SK-N-SH (cell line): ENCODE results near the gene ADGRG7. TPM values are rescaled to one million over a fixed set of nuclear protein-coding genes. Genes with fewer than 3 reads are reported as not detected.

ENCODE experiments used
- CTCF ChIA-PET: fragments of 300-600, 350-600 bp; formaldehyde crosslinking; extraction: SDS; loops from one replicate; lab custom pipeline; 2021; lab: Yijun Ruan, JAX
- POLR2A ChIA-PET: fragments of 350-600 bp; sonication (Branson Sonifier 250); formaldehyde crosslinking; extraction: SDS; loops from one replicate; lab custom pipeline; 2020; ENCODE audit warnings: antibody characterized with exemption, inconsistent platforms; lab: Yijun Ruan, JAX
- DNase-seq: peaks from one replicate; pipeline ENCODE4 v3.0.0; 2012
- H2AFZ ChIP-seq: fragments of 200-600 bp; sonication (generic); 2 replicates; pipeline ENCODE4 v1.8.1; 2016; ENCODE audit warnings: antibody characterized with exemption, mild to moderate bottlenecking, low read depth
- H3F3A ChIP-seq: fragments of 200-600 bp; sonication (generic); replicated peaks from 2 replicates; pipeline ENCODE3; 2016; ENCODE audit warnings: antibody characterized with exemption, mild to moderate bottlenecking; ENCODE audit not compliant: insufficient read depth
- H3K27ac ChIP-seq, 2 experiments: fragments of 200-500 bp in 1 of 2; fragments of 200-600 bp in 1 of 2; sonication (Bioruptor generic) in 1 of 2; sonication (generic), shearing (Covaris generic) in 1 of 2; 2 replicates each; pipeline versions ENCODE4 v1.5.1 to v1.6.1; 2014 to 2016; ENCODE audit warnings: low read depth in 2 of 2, inconsistent platforms in 1 of 2, low read length in 1 of 2, mild to moderate bottlenecking in 1 of 2, mixed read lengths in 1 of 2
- H3K27me3 ChIP-seq: fragments of 200-600 bp; sonication (generic), shearing (Covaris generic); 2 replicates; pipeline ENCODE4 v1.6.1; 2016; ENCODE audit warnings: mixed run types; ENCODE audit not compliant: insufficient read depth
- H3K36me3 ChIP-seq, 2 experiments: fragments of 200-500 bp in 1 of 2; fragments of 200-600 bp in 1 of 2; sonication (Bioruptor generic) in 1 of 2; sonication (generic) in 1 of 2; replicated peaks in 1 of 2; 2 replicates each; pipeline versions ENCODE3 to v1.5.1; 2014 to 2016; ENCODE audit warnings: low read length in 1 of 2, mild to moderate bottlenecking in 1 of 2; ENCODE audit not compliant: insufficient read depth in 2 of 2, control insufficient read depth in 1 of 2
- H3K4me1 ChIP-seq, 2 experiments: fragments of 200-500 bp in 1 of 2; fragments of 200-600 bp in 1 of 2; sonication (Bioruptor generic) in 1 of 2; sonication (generic), shearing (Covaris generic) in 1 of 2; 2 replicates each; pipeline versions ENCODE4 v1.5.1 to v1.6.1; 2014 to 2016; ENCODE audit warnings: low read depth in 1 of 2, low read length in 1 of 2, mixed run types in 1 of 2; ENCODE audit not compliant: insufficient read depth in 2 of 2, control insufficient read depth in 1 of 2
- H3K4me2 ChIP-seq: fragments of 200-600 bp; sonication (generic), shearing (Covaris generic); 2 replicates; pipeline ENCODE4 v1.6.1; 2017; ENCODE audit warnings: mixed run types
- H3K4me3 ChIP-seq, 2 experiments: fragments of 200-500 bp in 1 of 2; fragments of 200-600 bp in 1 of 2; sonication (Bioruptor generic) in 1 of 2; sonication (generic), shearing (Covaris generic) in 1 of 2; 2 replicates each; pipeline versions ENCODE4 v1.5.1 to v1.8.1; 2014 to 2016; ENCODE audit warnings: low read depth in 2 of 2, inconsistent platforms in 1 of 2, low read length in 1 of 2, mild to moderate bottlenecking in 1 of 2, mixed read lengths in 1 of 2, moderate library complexity in 1 of 2
- H3K79me2 ChIP-seq: fragments of 200-600 bp; sonication (generic); 2 replicates; pipeline ENCODE4 v1.8.1; 2017; ENCODE audit warnings: mild to moderate bottlenecking; ENCODE audit not compliant: insufficient read depth
- H3K9ac ChIP-seq: fragments of 200-600 bp; sonication (generic); 2 replicates; pipeline ENCODE4 v1.6.1; 2017; ENCODE audit warnings: mixed run types
- H3K9me2 ChIP-seq: fragments of 200-600 bp; sonication (generic); 2 replicates; pipeline ENCODE4 v1.6.1; 2017; ENCODE audit warnings: mixed run types
- H3K9me3 ChIP-seq: fragments of 200-600 bp; sonication (generic); 2 replicates; pipeline ENCODE4 v1.6.1; 2017; ENCODE audit warnings: mixed run types, mild to moderate bottlenecking, moderate library complexity
- H4K20me1 ChIP-seq: fragments of 200-600 bp; sonication (generic); 2 replicates; pipeline ENCODE4 v1.6.1; 2017; ENCODE audit warnings: mild to moderate bottlenecking, mixed run types; ENCODE audit not compliant: insufficient read depth
- CHD2 ChIP-seq: fragments of 150-350 bp; IDR thresholded peaks from 2 replicates; pipeline ENCODE4 v1.6.1; 2018; ENCODE audit warnings: low read length; ENCODE audit not compliant: partially characterized antibody
- FOSL2 ChIP-seq: IDR thresholded peaks from 2 replicates; pipeline ENCODE4 v1.4.0; 2012; ENCODE audit warnings: low read depth, mild to moderate bottlenecking, moderate library complexity, borderline replicate concordance
- FOXM1 ChIP-seq: IDR thresholded peaks from 2 replicates; pipeline ENCODE4 v1.4.0; 2012; ENCODE audit warnings: low read depth, mild to moderate bottlenecking
- GATA2 ChIP-seq: sonication (generic); formaldehyde crosslinking; IDR thresholded peaks from 2 replicates; pipeline ENCODE4 v1.5.0; 2020; ENCODE audit warnings: mild to moderate bottlenecking, missing genetic modification reagents
- JUND ChIP-seq: IDR thresholded peaks from 2 replicates; pipeline ENCODE4 v1.4.0; 2012
- MAX ChIP-seq: IDR thresholded peaks from 2 replicates; pipeline ENCODE4 v1.4.0; 2012; ENCODE audit warnings: low read depth
- MEF2A ChIP-seq: IDR thresholded peaks from 2 replicates; pipeline ENCODE4 v1.4.0; 2012; ENCODE audit warnings: low read depth, borderline replicate concordance
- MXI1 ChIP-seq: IDR thresholded peaks from 2 replicates; pipeline ENCODE4 v1.6.1; 2012; ENCODE audit warnings: mild to moderate bottlenecking, low read depth, low read length, improper control_type of control experiment
- NRF1 ChIP-seq: IDR thresholded peaks from 2 replicates; pipeline ENCODE4 v1.6.1; 2012; ENCODE audit warnings: low read depth, mild to moderate bottlenecking, low read length
- POLR2AphosphoS5 ChIP-seq: IDR thresholded peaks from 2 replicates; pipeline ENCODE4 v1.6.1; 2012; ENCODE audit warnings: low read depth, low read length
- RAD21 ChIP-seq: IDR thresholded peaks from 2 replicates; pipeline ENCODE4 v1.6.1; 2012; ENCODE audit warnings: mild to moderate bottlenecking, low read length
- RXRA ChIP-seq: IDR thresholded peaks from 2 replicates; pipeline ENCODE4 v1.4.0; 2012; ENCODE audit warnings: low read depth, mild to moderate bottlenecking, borderline replicate concordance
- SMC3 ChIP-seq: IDR thresholded peaks from 2 replicates; pipeline ENCODE4 v1.6.1; 2012; ENCODE audit warnings: low read depth, low read length, improper control_type of control experiment
- TAF1 ChIP-seq: IDR thresholded peaks from 2 replicates; pipeline ENCODE4 v1.6.1; 2012; ENCODE audit warnings: low read depth, mild to moderate bottlenecking, low read length, moderate library complexity, borderline replicate concordance
- WGBS: methylation state at CpG from one replicate; pipeline ENCODE4 v1.1.6; 2017; ENCODE audit warnings: low lambda C conversion rate; 5-methylcytosine and 5-hydroxymethylcytosine counted together
- polyA plus RNA-seq, 3 experiments: library from polyadenylated mRNA; depleted of rRNA; stranded (reverse); fragments of >200 nt; gene quantifications; 2 replicates each; pipeline ENCODE4 v1.2.3, GENCODE V29; 2012
- TF ChIP-seq, protein P1 (sequence below): IDR thresholded peaks from 2 replicates; pipeline ENCODE4; 2012
- TF ChIP-seq, protein P2 (sequence below): IDR thresholded peaks from 2 replicates; pipeline ENCODE4 v1.4.0; 2012; ENCODE audit warnings: low read depth, borderline replicate concordance
- TF ChIP-seq, protein P3 (sequence below): fragments of 200-600 bp; sonication (generic); IDR thresholded peaks from 2 replicates; pipeline ENCODE4 v1.6.1; 2017; ENCODE audit warnings: antibody characterized with exemption, mild to moderate bottlenecking, moderate library complexity

The ADGRG7 gene
- polyA plus RNA-seq, 1 of the 3 experiments (the other 2 are of a cell fraction): not detected

DNA sequence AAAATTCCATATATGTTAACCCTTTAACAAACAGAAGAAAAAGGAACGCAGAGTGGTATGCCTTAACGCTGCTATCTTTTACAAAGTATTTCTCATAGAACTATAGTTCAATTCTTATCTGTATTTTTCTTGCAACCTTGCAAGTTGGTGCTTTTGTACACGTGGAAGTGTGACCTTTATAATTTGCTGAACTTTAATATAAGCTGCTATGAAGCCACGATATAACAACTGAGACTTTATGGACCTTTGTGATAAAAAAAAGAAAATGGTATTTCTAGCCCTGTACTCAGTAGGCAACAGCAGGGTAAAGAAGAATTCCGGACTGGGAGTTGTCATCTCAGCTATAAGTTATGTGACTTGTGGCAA lies 93.6 kb downstream of the ADGRG7 start:
- no peak overlapping the region for H3K9ac ChIP-seq
- H4K20me1 ChIP-seq: no peaks in the 10 kb centered on the region
- peaks cover 19% of the 10 kb centered on the region for H3F3A ChIP-seq
- WGBS: 75% methylated on average over 5 of the region's 5 CpGs
- POLR2A ChIA-PET: interaction anchor here (0.6 kb wide), 1 partner anchor 942 kb away, joined by 3 read pairs; no protein-coding TSS in a partner anchor
- no peak overlapping the region for H3K4me2 ChIP-seq
- no peaks in the 10 kb centered on the region for H3K9me2 ChIP-seq
- peaks cover 0 to 11% of the 10 kb centered on the region in 2 experiments; a peak in 2 of 4 replicates for H3K4me1 ChIP-seq
- no peaks in the 10 kb centered on the region for H3K9me3 ChIP-seq
- no peaks in the 10 kb centered on the region for H3K36me3 ChIP-seq
- no peak overlapping the region for H3K27ac ChIP-seq
- no peaks in the 10 kb centered on the region for H3K79me2 ChIP-seq
- no peak overlapping the region for H3K4me3 ChIP-seq
- TF ChIP-seq RXRA: no peak
- TF ChIP-seq GATA2: no peak
- TF ChIP-seq RAD21: no peak
- TF ChIP-seq FOSL2: no peak
- no peak for TF ChIP-seq MXI1
- TF ChIP-seq SMC3: no peak
- TF ChIP-seq MEF2A: no peak
- no peak for TF ChIP-seq POLR2AphosphoS5
- no peak for TF ChIP-seq MAX
- TF ChIP-seq, protein P1, sequence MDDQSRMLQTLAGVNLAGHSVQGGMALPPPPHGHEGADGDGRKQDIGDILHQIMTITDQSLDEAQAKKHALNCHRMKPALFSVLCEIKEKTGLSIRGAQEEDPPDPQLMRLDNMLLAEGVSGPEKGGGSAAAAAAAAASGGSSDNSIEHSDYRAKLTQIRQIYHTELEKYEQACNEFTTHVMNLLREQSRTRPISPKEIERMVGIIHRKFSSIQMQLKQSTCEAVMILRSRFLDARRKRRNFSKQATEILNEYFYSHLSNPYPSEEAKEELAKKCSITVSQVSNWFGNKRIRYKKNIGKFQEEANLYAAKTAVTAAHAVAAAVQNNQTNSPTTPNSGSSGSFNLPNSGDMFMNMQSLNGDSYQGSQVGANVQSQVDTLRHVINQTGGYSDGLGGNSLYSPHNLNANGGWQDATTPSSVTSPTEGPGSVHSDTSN: no peak
- TF ChIP-seq NRF1: no peak
- no peak for TF ChIP-seq JUND
- TF ChIP-seq, protein P2, sequence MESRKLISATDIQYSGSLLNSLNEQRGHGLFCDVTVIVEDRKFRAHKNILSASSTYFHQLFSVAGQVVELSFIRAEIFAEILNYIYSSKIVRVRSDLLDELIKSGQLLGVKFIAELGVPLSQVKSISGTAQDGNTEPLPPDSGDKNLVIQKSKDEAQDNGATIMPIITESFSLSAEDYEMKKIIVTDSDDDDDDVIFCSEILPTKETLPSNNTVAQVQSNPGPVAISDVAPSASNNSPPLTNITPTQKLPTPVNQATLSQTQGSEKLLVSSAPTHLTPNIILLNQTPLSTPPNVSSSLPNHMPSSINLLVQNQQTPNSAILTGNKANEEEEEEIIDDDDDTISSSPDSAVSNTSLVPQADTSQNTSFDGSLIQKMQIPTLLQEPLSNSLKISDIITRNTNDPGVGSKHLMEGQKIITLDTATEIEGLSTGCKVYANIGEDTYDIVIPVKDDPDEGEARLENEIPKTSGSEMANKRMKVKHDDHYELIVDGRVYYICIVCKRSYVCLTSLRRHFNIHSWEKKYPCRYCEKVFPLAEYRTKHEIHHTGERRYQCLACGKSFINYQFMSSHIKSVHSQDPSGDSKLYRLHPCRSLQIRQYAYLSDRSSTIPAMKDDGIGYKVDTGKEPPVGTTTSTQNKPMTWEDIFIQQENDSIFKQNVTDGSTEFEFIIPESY: no peak
- no peak for TF ChIP-seq CHD2
- TF ChIP-seq, protein P3, sequence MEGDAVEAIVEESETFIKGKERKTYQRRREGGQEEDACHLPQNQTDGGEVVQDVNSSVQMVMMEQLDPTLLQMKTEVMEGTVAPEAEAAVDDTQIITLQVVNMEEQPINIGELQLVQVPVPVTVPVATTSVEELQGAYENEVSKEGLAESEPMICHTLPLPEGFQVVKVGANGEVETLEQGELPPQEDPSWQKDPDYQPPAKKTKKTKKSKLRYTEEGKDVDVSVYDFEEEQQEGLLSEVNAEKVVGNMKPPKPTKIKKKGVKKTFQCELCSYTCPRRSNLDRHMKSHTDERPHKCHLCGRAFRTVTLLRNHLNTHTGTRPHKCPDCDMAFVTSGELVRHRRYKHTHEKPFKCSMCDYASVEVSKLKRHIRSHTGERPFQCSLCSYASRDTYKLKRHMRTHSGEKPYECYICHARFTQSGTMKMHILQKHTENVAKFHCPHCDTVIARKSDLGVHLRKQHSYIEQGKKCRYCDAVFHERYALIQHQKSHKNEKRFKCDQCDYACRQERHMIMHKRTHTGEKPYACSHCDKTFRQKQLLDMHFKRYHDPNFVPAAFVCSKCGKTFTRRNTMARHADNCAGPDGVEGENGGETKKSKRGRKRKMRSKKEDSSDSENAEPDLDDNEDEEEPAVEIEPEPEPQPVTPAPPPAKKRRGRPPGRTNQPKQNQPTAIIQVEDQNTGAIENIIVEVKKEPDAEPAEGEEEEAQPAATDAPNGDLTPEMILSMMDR: no peak
- TF ChIP-seq TAF1: no peak
- TF ChIP-seq FOXM1: no peak
- TF ChIP-seq, all 33 proteins: peak for 0
- no peak for DNase-seq
- CTCF ChIA-PET: interaction anchor here (0.9 kb wide), 1 partner anchor 114 kb away, joined by 3 read pairs; no protein-coding TSS in a partner anchor
- Histone ChIP-seq H3K27me3 (no peaks in the 10 kb centered on the region), H2AFZ (no peak overlapping the region)
